HFFc6 (cell line): Measurements from ENCODE around the gene EGLN3. TPM values are rescaled to one million over a fixed set of nuclear protein-coding genes. Genes with fewer than 3 reads are reported as not detected.

Experiments used
- DNase-seq: peaks from one replicate; pipeline ENCODE4 v3.0.0-alpha.2; 2018
- H3K27ac Mint-ChIP-seq: 2 replicates; pipeline ENCODE4 v1.8.0; 2020; ENCODE audit warnings: mild to moderate bottlenecking, mixed read lengths
- H3K27me3 Mint-ChIP-seq: 2 replicates; pipeline ENCODE4 v1.8.0; 2021; ENCODE audit warnings: mild to moderate bottlenecking, moderate library complexity, mixed read lengths; ENCODE audit not compliant: insufficient read depth
- H3K36me3 Mint-ChIP-seq: 2 replicates; pipeline ENCODE4 v1.8.0; 2021; ENCODE audit warnings: low read depth, mixed read lengths
- H3K4me1 Mint-ChIP-seq: 2 replicates; pipeline ENCODE4 v1.8.0; 2020; ENCODE audit warnings: low read depth, mixed read lengths
- H3K4me3 Mint-ChIP-seq: 2 replicates; pipeline ENCODE4 v1.8.0; 2020; ENCODE audit warnings: mild to moderate bottlenecking, moderate library complexity, mixed read lengths
- H3K9me3 Mint-ChIP-seq: 2 replicates; pipeline ENCODE4 v1.8.0; 2020; ENCODE audit warnings: mild to moderate bottlenecking, mixed read lengths
- long read RNA-seq: library from polyadenylated mRNA; unstranded; transcript quantifications from one replicate; pipeline ENCODE4 v2.0.0, GENCODE V29; 2019
- total RNA-seq, 6 experiments: library from RNA; stranded (reverse); fragmentation: NEBNext Ultra II Directional; extraction: Animal tissue kit (Norgen Biotek cat#: 25700); gene quantifications; 2 replicates in 1 of 6; 3 replicates in 5 of 6; pipeline ENCODE4 v1.2.3, GENCODE V29; 2021
- TF ChIP-seq, protein P1 (sequence below): fragments of 200-600 bp; sonication (generic); IDR thresholded peaks from 2 replicates; pipeline ENCODE4 v1.5.0; 2021; ENCODE audit warnings: antibody characterized with exemption, mild to moderate bottlenecking

The EGLN3 gene
- total RNA-seq: under 1 TPM in 1 of 6 experiments, not detected in 5; 0.19 TPM
- long read RNA-seq: 0 reads

- Mint-ChIP-seq H3K9me3 (peaks cover under 1% of the 10 kb centered on the region; the same call in 1 of the 2 replicates), H3K4me3 (peak within 1 kb of the TSS; percentile 79; the same call in 1 of the 2 replicates), H3K36me3 (no peaks in the 10 kb centered on the region; the same call in 1 of the 2 replicates), H3K4me1 (no peaks in the 10 kb centered on the region), H3K27ac (no peak within 1 kb of the TSS), H3K27me3 (peaks cover 4% of the 10 kb centered on the region)
- TF ChIP-seq, protein P1, sequence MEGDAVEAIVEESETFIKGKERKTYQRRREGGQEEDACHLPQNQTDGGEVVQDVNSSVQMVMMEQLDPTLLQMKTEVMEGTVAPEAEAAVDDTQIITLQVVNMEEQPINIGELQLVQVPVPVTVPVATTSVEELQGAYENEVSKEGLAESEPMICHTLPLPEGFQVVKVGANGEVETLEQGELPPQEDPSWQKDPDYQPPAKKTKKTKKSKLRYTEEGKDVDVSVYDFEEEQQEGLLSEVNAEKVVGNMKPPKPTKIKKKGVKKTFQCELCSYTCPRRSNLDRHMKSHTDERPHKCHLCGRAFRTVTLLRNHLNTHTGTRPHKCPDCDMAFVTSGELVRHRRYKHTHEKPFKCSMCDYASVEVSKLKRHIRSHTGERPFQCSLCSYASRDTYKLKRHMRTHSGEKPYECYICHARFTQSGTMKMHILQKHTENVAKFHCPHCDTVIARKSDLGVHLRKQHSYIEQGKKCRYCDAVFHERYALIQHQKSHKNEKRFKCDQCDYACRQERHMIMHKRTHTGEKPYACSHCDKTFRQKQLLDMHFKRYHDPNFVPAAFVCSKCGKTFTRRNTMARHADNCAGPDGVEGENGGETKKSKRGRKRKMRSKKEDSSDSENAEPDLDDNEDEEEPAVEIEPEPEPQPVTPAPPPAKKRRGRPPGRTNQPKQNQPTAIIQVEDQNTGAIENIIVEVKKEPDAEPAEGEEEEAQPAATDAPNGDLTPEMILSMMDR: no peak
- DNase-seq: peak; percentile 20
These were observed at the start of gene EGLN3 for GRCh38 chr14:33950320-33951182. Gene EGLN3, minus strand, starts transcription at chr14:33951074. Its CDS starts 322 bp downstream, at chr14:33950752.

- H3K4me1 Mint-ChIP-seq: no peaks in the 10 kb centered on the region
- no peak overlapping the region for H3K27ac Mint-ChIP-seq
- DNase-seq: no peak
- TF ChIP-seq, protein P1: no peak
- no peaks in the 10 kb centered on the region for H3K36me3 Mint-ChIP-seq
- peaks cover 11% of the 10 kb centered on the region for H3K9me3 Mint-ChIP-seq
- H3K27me3 Mint-ChIP-seq: peaks cover 4% of the 10 kb centered on the region; the same call in 1 of the 2 replicates
- no peak overlapping the region for H3K4me3 Mint-ChIP-seq
These were observed 49.5 kb upstream of the EGLN3 start for GRCh38 chr14:34000396-34000795.

DNA sequence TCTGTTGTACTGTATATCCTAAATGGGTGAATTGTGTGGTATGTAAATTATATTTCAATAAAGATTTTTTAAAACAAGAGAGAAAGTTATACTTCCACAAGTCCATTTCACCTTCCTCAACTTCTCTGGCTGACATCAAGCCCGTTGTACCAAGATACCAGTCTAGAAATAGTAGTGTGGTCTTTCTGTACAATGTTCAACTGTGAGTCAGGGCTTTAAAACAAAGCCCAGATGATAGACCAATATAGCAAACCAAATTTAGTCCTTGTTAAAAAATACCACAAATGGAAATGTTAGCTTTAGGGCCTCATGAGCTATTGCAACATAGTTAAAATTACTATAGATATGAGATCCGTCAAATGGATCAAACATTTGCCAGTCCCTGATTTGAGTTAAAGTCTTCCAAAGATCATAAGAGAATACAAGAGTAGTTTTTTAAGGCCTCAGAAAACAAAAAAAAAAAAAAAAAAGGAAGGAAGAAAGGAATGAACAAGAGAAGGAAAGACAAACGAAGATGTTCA is 49.0 kb upstream of the EGLN3 start:
- TF ChIP-seq, protein P1: no peak
- no peak overlapping the region for H3K4me3 Mint-ChIP-seq

DNA sequence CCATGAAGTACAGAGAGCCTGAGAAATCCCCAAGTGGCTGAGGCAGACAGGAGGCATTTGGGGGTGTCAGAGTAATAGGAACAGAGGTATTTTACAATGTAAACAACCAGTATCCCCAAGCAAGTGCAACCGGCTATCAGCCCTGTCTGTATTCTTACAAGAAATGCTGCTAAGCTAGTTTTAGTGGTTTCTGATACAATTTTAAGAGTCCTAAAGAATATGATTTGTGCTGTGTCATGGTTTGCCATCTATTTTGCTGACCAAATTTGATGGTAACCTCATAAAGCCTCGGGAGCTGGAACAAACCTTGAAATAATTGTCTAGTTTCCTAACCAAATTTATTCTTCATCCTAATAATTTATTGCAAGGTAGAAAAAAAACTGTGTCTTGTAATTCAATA is 46.7 kb upstream of the EGLN3 start:
- no peak overlapping the region for H3K4me3 Mint-ChIP-seq
- H3K27ac Mint-ChIP-seq: no peak overlapping the region
- H3K9me3 Mint-ChIP-seq: peaks cover 9% of the 10 kb centered on the region
- no peaks in the 10 kb centered on the region for H3K36me3 Mint-ChIP-seq
- H3K27me3 Mint-ChIP-seq: peaks cover 4% of the 10 kb centered on the region; the same call in 1 of the 2 replicates
- H3K4me1 Mint-ChIP-seq: no peaks in the 10 kb centered on the region
- TF ChIP-seq, protein P1: no peak
- no peak for DNase-seq

More for the DNA sequence above, 49.0 kb upstream of the EGLN3 start:
- Mint-ChIP-seq H3K27me3 (peaks cover 4% of the 10 kb centered on the region; the same call in 1 of the 2 replicates), H3K9me3 (peaks cover 11% of the 10 kb centered on the region), H3K4me1 (no peaks in the 10 kb centered on the region), H3K36me3 (no peaks in the 10 kb centered on the region), H3K27ac (no peak overlapping the region)
- DNase-seq: no peak

DNA sequence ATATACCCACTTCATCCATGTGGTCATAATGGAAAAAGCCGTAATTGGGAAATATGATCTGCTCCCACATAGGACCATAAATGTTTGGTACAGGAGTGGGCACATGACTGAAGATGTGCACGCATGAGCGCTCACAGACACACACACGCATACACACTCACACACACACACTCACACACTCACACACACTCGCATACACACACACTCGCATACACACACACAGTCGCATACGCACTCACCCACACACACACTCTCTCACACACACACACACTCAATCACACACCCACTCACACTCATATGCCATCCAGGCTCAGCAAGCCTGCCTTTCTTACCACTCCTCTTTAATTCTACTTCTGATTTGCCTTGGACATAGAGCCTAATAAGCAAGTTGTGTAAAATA is 45.6 kb upstream of the EGLN3 start:
- TF ChIP-seq, protein P1: no peak
- H3K36me3 Mint-ChIP-seq: no peaks in the 10 kb centered on the region
- H3K4me3 Mint-ChIP-seq: no peak overlapping the region
- H3K27me3 Mint-ChIP-seq: peaks cover 2% of the 10 kb centered on the region; the same call in 1 of the 2 replicates
- H3K9me3 Mint-ChIP-seq: peaks cover under 1% of the 10 kb centered on the region; the same call in 1 of the 2 replicates
- no peak for DNase-seq
- no peak overlapping the region for H3K27ac Mint-ChIP-seq
- no peaks in the 10 kb centered on the region for H3K4me1 Mint-ChIP-seq
